Activated CD4-positive, CD25-positive, alpha-beta regulatory T cell treated with anti-CD3 and anti-CD28 coated beads, Interleukin-2, amount 50 U/mL, for 16 hours (primary cell): ENCODE measurements around the gene KLK12.

Source experiments
- DNase-seq: peaks from one replicate; pipeline ENCODE4 v3.0.0-alpha.2; 2020; ENCODE audit warnings: low read depth, low spot score

The KLK12 gene

GRCh38 chr19:50981587-50982146, 53.1 kb downstream of the KLK12 start:
- no peak for DNase-seq

- no peak for DNase-seq
Observed at GRCh38 chr19:50980208-50980607, 54.6 kb downstream of the KLK12 start.

- no peak for DNase-seq
Observed at GRCh38 chr19:50979758-50980157, 55.0 kb downstream of the KLK12 start.
